Neural cell (in vitro differentiated cells): ENCODE results near the gene LAMP1. TPM values are rescaled to one million over a fixed set of nuclear protein-coding genes. Genes with fewer than 3 reads are reported as not detected.

Experiments used
- H2AFZ ChIP-seq: fragments of 200-600, 300-800 bp; sonication (generic), shearing (Covaris generic); 2 replicates; pipeline ENCODE4 v1.6.0; 2014; ENCODE audit warnings: low read depth, mild to moderate bottlenecking, antibody characterized with exemption, low read length, moderate library complexity
- H3F3A ChIP-seq: fragments of 200-600 bp; shearing (Covaris generic); 2 replicates; pipeline ENCODE4 v1.6.1; 2016; ENCODE audit warnings: mild to moderate bottlenecking, moderate library complexity, mixed read lengths, antibody characterized with exemption, low read length; ENCODE audit not compliant: insufficient read depth, poor library complexity, severe bottlenecking
- H3K27ac ChIP-seq: fragments of 200-600, 300-800 bp; sonication (generic), shearing (Covaris generic); 2 replicates; pipeline ENCODE4 v1.5.1; 2014; ENCODE audit warnings: mild to moderate bottlenecking, low read length, moderate library complexity
- H3K27me3 ChIP-seq: fragments of 300-800, 200-600 bp; sonication (generic), shearing (Covaris generic); 2 replicates; pipeline ENCODE4 v1.6.0; 2014; ENCODE audit warnings: mild to moderate bottlenecking, low read depth, low read length, moderate library complexity; ENCODE audit not compliant: insufficient read depth
- H3K36me3 ChIP-seq: fragments of 300-800, 200-600 bp; sonication (generic), shearing (Covaris generic); 2 replicates; pipeline ENCODE4 v1.5.1; 2014; ENCODE audit warnings: mild to moderate bottlenecking, antibody characterized with exemption, low read length, moderate library complexity; ENCODE audit not compliant: insufficient read depth
- H3K4me2 ChIP-seq: fragments of 300-800, 200-600 bp; sonication (generic), shearing (Covaris generic); 2 replicates; pipeline ENCODE4 v1.6.0; 2014; ENCODE audit warnings: mild to moderate bottlenecking, low read length
- H3K4me3 ChIP-seq: fragments of 300-800, 200-600 bp; sonication (generic), shearing (Covaris generic); 2 replicates; pipeline ENCODE4 v1.5.1; 2014; ENCODE audit warnings: mild to moderate bottlenecking, low read length, moderate library complexity
- H3K79me2 ChIP-seq: fragments of 200-600 bp; shearing (Covaris generic); replicated peaks from 2 replicates; pipeline ENCODE4 v1.6.0; 2014; ENCODE audit warnings: mild to moderate bottlenecking, low read length, moderate library complexity; ENCODE audit not compliant: insufficient read depth
- H3K9ac ChIP-seq: fragments of 300-800, 200-600 bp; sonication (generic), shearing (Covaris generic); 2 replicates; pipeline ENCODE4 v1.6.1; 2016; ENCODE audit warnings: mild to moderate bottlenecking, low read length, mixed read lengths
- H3K9me2 ChIP-seq: fragments of 200-600 bp; shearing (Covaris generic); 2 replicates; pipeline ENCODE4 v1.6.1; 2016; ENCODE audit warnings: mild to moderate bottlenecking, low read length, mixed read lengths; ENCODE audit not compliant: insufficient read depth
- H3K9me3 ChIP-seq: fragments of 200-600, 300-800 bp; sonication (generic), shearing (Covaris generic); 2 replicates; pipeline ENCODE4 v1.6.1; 2016; ENCODE audit warnings: mild to moderate bottlenecking, mixed run types, low read length, moderate library complexity, mixed read lengths
- H4K20me1 ChIP-seq: fragments of 200-600 bp; shearing (Covaris generic); 2 replicates; pipeline ENCODE4 v1.6.1; 2016; ENCODE audit warnings: mild to moderate bottlenecking, mixed run types; ENCODE audit not compliant: insufficient read depth
- CTCF ChIP-seq: fragments of 450-650 bp; IDR thresholded peaks from 2 replicates; pipeline ENCODE4 v1.5.1; 2014; ENCODE audit warnings: antibody characterized with exemption, mild to moderate bottlenecking, moderate library complexity; ENCODE audit not compliant: poor library complexity, severe bottlenecking
- EP300 ChIP-seq: fragments of 450-650 bp; conservative IDR thresholded peaks from 2 replicates; pipeline ENCODE4 v1.6.1; 2014; ENCODE audit warnings: antibody characterized with exemption, mild to moderate bottlenecking, moderate library complexity; ENCODE audit not compliant: poor library complexity, severe bottlenecking
- EZH2 ChIP-seq: fragments of 200-600, 300-800 bp; shearing (Covaris generic), sonication (generic); IDR thresholded peaks from 2 replicates; pipeline ENCODE4 v1.6.1; 2014; ENCODE audit warnings: antibody characterized with exemption, low read length, borderline replicate concordance, mild to moderate bottlenecking; ENCODE audit not compliant: insufficient read depth, poor library complexity, severe bottlenecking
- MXI1 ChIP-seq: fragments of 450-650 bp; conservative IDR thresholded peaks from 2 replicates; pipeline ENCODE4 v1.6.1; 2014; ENCODE audit warnings: antibody characterized with exemption, mild to moderate bottlenecking; ENCODE audit not compliant: poor library complexity, severe bottlenecking
- POLR2AphosphoS5 ChIP-seq: IDR thresholded peaks from 2 replicates; pipeline ENCODE4 v1.6.1; 2012
- RAD21 ChIP-seq: fragments of 450-650 bp; conservative IDR thresholded peaks from 2 replicates; pipeline ENCODE4 v1.6.1; 2014; ENCODE audit warnings: antibody characterized with exemption, mild to moderate bottlenecking, moderate library complexity
- REST ChIP-seq: IDR thresholded peaks from 2 replicates; pipeline ENCODE4 v1.6.1; 2012; ENCODE audit warnings: borderline replicate concordance
- SMC3 ChIP-seq: fragments of 450-650 bp; conservative IDR thresholded peaks from 2 replicates; pipeline ENCODE4 v1.6.1; 2014; ENCODE audit warnings: antibody characterized with exemption, mild to moderate bottlenecking, moderate library complexity; ENCODE audit not compliant: poor library complexity
- TAF1 ChIP-seq: IDR thresholded peaks from 2 replicates; pipeline ENCODE4 v1.6.1; 2012; ENCODE audit warnings: low read depth
- polyA plus RNA-seq: library from polyadenylated mRNA; depleted of rRNA; stranded (reverse); fragments of >200 nt; gene quantifications from 2 replicates; pipeline ENCODE4 v1.2.3, GENCODE V29; 2014

LAMP1 gene
- polyA plus RNA-seq, 1 donor from 2014 or later = 69.7 TPM

DNA sequence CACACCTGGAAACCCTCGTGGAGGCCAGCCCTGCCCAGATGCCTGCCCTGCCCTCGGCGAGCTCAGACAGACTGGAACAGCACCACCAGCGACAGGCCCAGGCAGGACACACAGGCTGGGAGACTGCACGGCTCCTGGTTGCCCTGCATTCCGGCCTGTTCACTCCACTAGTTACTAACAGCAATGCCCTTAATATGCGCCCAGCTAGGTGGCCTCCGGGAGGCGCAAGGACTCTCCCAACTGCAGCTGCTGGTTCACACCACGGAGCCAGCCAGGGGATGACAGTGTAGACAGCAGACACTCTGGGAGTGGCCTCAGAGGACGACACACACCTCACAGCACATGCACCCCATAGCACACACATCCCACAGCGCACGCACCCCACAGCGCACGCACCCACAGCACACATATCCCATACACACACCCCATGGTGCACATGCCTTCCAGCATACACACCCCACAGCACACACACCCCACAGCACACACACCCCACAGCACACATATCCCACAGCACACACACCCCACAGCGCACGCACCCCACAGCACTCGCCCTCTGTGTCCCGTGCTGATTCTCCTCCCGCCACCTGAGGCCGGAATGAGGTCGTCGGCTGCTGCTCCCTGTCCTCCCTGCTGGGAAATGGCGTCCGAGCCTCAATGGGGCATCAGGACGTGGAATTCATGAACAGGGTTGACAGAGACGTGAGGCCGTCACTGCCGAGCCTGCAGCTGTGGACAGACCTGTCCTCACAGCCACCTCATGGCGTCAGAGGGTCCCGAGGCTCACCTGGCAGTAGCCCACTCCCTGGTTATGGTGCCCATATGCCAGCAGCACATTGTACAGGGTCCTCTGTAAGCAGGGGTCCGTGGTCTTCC lies 53.3 kb downstream of the LAMP1 start:
- Histone ChIP-seq H3F3A (no peaks in the 10 kb centered on the region), H3K9me2 (no peaks in the 10 kb centered on the region), H3K9me3 (no peaks in the 10 kb centered on the region), H3K27me3 (no peaks in the 10 kb centered on the region), H3K27ac (no peak overlapping the region), H3K79me2 (no peaks in the 10 kb centered on the region), H4K20me1 (no peaks in the 10 kb centered on the region), H3K4me3 (no peak overlapping the region), H3K36me3 (no peaks in the 10 kb centered on the region), H3K4me2 (no peak overlapping the region), H2AFZ (no peak overlapping the region), H3K9ac (no peak overlapping the region)
- no peak for TF ChIP-seq RAD21
- TF ChIP-seq EZH2 = no peak
- no peak for TF ChIP-seq MXI1
- no peak for TF ChIP-seq TAF1
- TF ChIP-seq REST = no peak

DNA sequence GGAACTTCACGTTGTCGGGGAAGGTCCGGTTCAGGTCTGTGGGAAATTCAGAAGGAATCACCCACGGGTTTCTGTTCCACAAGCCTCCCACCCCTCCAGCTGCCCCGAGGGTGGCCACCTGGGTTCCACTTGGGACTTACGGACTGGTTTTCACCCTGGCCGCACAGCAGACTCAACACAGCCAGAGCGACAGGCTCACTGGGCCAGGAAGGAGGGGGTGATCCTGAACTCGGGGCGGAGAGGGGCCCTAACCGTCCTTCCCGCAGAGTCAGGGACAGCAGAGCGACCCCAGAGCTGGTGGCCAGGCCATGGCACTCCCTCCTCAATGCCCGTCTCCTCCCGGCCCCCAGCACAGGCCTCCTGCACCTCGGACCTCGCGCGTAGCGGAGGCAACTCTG lies 53.9 kb downstream of the LAMP1 start:
- Histone ChIP-seq H3K9me3 (no peaks in the 10 kb centered on the region), H3K27ac (no peak overlapping the region), H3K9me2 (no peaks in the 10 kb centered on the region), H3K36me3 (no peaks in the 10 kb centered on the region), H2AFZ (no peak overlapping the region), H3F3A (no peaks in the 10 kb centered on the region), H4K20me1 (no peaks in the 10 kb centered on the region), H3K4me2 (no peak overlapping the region), H3K4me3 (no peak overlapping the region), H3K79me2 (no peaks in the 10 kb centered on the region), H3K27me3 (no peaks in the 10 kb centered on the region), H3K9ac (no peak overlapping the region)
- TF ChIP-seq SMC3 (no peak), EZH2 (no peak), CTCF (no peak), REST (no peak), EP300 (no peak), MXI1 (no peak), RAD21 (no peak), TAF1 (no peak), POLR2AphosphoS5 (no peak)
